ENCODE data around the gene SOWAHD.
A peak's percentile ranks its signal among the peaks of the same experiment; 100 is the strongest.

Gene SOWAHD

DNA sequence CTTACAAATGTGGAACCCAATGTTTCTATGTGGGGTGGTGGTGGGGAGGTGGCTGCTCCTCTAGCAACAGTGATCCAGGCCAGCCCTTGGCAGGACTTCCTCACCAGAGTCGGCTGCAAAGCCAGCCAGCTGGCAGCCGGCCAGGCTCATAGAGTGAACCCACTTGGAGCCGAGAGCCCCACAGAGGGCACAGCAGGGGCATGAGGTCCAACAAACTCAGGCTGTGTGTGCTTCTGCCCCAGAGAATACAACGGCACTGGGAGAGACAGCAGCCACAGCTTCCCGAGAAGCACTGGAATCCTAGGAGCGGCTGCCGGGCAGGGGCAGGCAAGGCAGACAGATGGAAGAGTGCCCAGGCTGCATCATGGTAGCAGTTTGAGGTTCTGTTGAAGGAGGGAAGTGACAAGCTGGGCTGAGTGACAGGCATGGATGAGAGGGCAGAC lies 23.5 kb upstream of the SOWAHD start:
- Histone ChIP-seq H3K79me1 (replicated peaks; ENCODE audit: low read length, poor library complexity, severe bottlenecking) (no peaks in the 10 kb centered on the region), H3K27ac (ENCODE audit: low read length, poor library complexity, severe bottlenecking) (no peak overlapping the region), H3K27me3 (ENCODE audit: control insufficient read depth in 1 of 2, insufficient read depth in 1 of 2, low read length in 2 of 2) (peaks cover 0 to 13% of the 10 kb centered on the region in 2 experiments), H3K4ac (ENCODE audit: low read depth in 1 of 2, low read length in 2 of 2) (no peak overlapping the region), H3K9ac (ENCODE audit: low read length) (no peak overlapping the region), H3K18ac (ENCODE audit: low read depth in 1 of 2, low read length in 2 of 2) (no peak overlapping the region), H3K9me3 (ENCODE audit: control insufficient read depth, low read length) (no peaks in the 10 kb centered on the region), H3K4me3 (ENCODE audit: insufficient read depth in 1 of 2, low read depth in 1 of 2, low read length in 2 of 2) (no peak overlapping the region), H3K4me1 (ENCODE audit: control insufficient read depth, insufficient read depth, low read depth, low read length) (peaks cover 9% of the 10 kb centered on the region), H2BK120ac (ENCODE audit: low read depth, low read length) (no peak overlapping the region), H2AFZ (ENCODE audit: low read depth, low read length) (no peak overlapping the region), H3K4me2 (ENCODE audit: low read length, poor library complexity, severe bottlenecking) (no peak overlapping the region), H3K14ac (ENCODE audit: low read length in 2 of 2) (no peak overlapping the region), H4K91ac (ENCODE audit: low read length) (no peak overlapping the region), H2BK15ac (ENCODE audit: low read depth, poor library complexity, severe bottlenecking) (no peak overlapping the region), H2BK12ac (ENCODE audit: low read length in 2 of 2) (no peak overlapping the region), H4K8ac (ENCODE audit: low read length) (no peak overlapping the region), H2AK5ac (ENCODE audit: low read length, severe bottlenecking) (no peak overlapping the region), H3K36me3 (ENCODE audit: control insufficient read depth in 1 of 2, insufficient read depth in 2 of 2, low read depth in 1 of 2, low read length in 2 of 2) (no peaks in the 10 kb centered on the region), H2BK5ac (ENCODE audit: low read depth, low read length, poor library complexity, severe bottlenecking) (no peak overlapping the region), H3K23ac (ENCODE audit: low read length in 2 of 2) (no peak overlapping the region)
- DNase-seq: no peak
- WGBS: 88% methylated on average over 7 of the region's 7 CpGs

DNA sequence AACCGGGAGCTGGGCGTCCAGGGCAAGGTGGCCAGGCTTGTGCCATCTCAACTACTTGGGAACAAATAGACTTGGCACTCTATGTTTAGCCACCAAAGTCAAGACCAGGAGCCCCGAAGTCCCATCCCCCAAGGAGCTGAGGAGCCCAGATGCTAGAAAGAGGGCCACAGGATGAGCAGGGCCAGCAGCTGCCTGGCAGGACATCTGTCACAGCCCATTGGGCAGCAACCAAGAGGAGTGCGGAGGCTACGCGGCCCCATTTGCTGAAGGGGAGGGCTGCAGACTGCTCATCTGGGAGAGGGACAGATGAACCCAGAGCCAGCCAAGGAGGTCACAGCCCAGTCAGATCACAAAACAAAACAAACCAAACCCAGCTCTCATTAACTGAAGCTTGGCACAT lies 22.9 kb upstream of the SOWAHD start:
- Histone ChIP-seq H4K8ac (ENCODE audit: low read length) (no peak overlapping the region), H3K14ac (ENCODE audit: low read length in 2 of 2) (no peak overlapping the region), H3K4me2 (ENCODE audit: low read length, poor library complexity, severe bottlenecking) (no peak overlapping the region), H3K36me3 (ENCODE audit: control insufficient read depth in 1 of 2, insufficient read depth in 2 of 2, low read depth in 1 of 2, low read length in 2 of 2) (no peaks in the 10 kb centered on the region), H3K18ac (ENCODE audit: low read depth in 1 of 2, low read length in 2 of 2) (no peak overlapping the region), H3K79me1 (replicated peaks; ENCODE audit: low read length, poor library complexity, severe bottlenecking) (no peaks in the 10 kb centered on the region), H2BK5ac (ENCODE audit: low read depth, low read length, poor library complexity, severe bottlenecking) (no peak overlapping the region), H2AFZ (ENCODE audit: low read depth, low read length) (no peak overlapping the region), H3K9me3 (ENCODE audit: control insufficient read depth, low read length) (no peaks in the 10 kb centered on the region), H2AK5ac (ENCODE audit: low read length, severe bottlenecking) (no peak overlapping the region), H3K4me1 (ENCODE audit: control insufficient read depth, insufficient read depth, low read depth, low read length) (peaks cover 9% of the 10 kb centered on the region), H3K9ac (ENCODE audit: low read length) (no peak overlapping the region), H3K27ac (ENCODE audit: low read length, poor library complexity, severe bottlenecking) (no peak overlapping the region), H3K27me3 (ENCODE audit: control insufficient read depth in 1 of 2, insufficient read depth in 1 of 2, low read length in 2 of 2) (peaks cover 0 to 13% of the 10 kb centered on the region in 2 experiments), H2BK12ac (ENCODE audit: low read length in 2 of 2) (no peak overlapping the region), H2BK15ac (ENCODE audit: low read depth, poor library complexity, severe bottlenecking) (peak overlapping the region; percentile 23), H3K4ac (ENCODE audit: low read depth in 1 of 2, low read length in 2 of 2) (no peak overlapping the region), H4K91ac (ENCODE audit: low read length) (no peak overlapping the region), H2BK120ac (ENCODE audit: low read depth, low read length) (no peak overlapping the region), H3K4me3 (ENCODE audit: insufficient read depth in 1 of 2, low read depth in 1 of 2, low read length in 2 of 2) (no peak overlapping the region), H3K23ac (ENCODE audit: low read length in 2 of 2) (no peak overlapping the region)
- WGBS: 100% methylated on average over 4 of the region's 6 CpGs
- DNase-seq: no peak

DNA sequence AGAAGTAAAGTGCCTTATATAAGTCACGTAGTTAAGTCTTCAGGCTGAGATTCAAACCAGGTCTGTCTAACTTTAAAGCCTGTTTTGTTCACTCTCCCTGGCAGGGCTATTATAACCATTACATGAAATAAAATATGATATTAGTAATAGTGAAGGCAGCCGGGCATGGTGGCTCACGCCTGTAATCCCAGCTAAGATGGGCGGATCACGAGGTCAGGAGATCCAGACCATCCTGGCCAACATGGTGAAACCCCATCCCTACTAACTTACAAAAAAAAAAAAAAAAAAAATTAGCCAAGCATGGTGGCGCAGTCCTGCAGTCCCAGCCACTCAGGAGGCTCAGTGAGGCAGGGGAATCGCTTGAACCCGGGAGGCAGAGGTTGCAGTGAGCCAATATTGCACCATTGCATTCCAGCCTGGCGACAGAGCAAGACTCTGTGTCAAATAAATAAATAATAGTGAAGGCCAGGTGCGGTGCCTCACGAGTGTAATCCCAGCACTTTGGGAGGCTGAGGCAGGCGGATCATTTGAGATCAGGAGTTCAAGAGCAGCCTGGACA lies 22.1 kb upstream of the SOWAHD start:
- Histone ChIP-seq H4K8ac (ENCODE audit: low read length) (no peak overlapping the region), H2BK12ac (ENCODE audit: low read length in 2 of 2) (no peak overlapping the region), H3K27ac (ENCODE audit: low read length, poor library complexity, severe bottlenecking) (no peak overlapping the region), H3K23ac (ENCODE audit: low read length in 2 of 2) (no peak overlapping the region), H4K91ac (ENCODE audit: low read length) (no peak overlapping the region), H3K79me1 (replicated peaks; ENCODE audit: low read length, poor library complexity, severe bottlenecking) (no peaks in the 10 kb centered on the region), H2BK5ac (ENCODE audit: low read depth, low read length, poor library complexity, severe bottlenecking) (no peak overlapping the region), H3K14ac (ENCODE audit: low read length in 2 of 2) (no peak overlapping the region), H2AK5ac (ENCODE audit: low read length, severe bottlenecking) (no peak overlapping the region), H3K36me3 (ENCODE audit: control insufficient read depth in 1 of 2, insufficient read depth in 2 of 2, low read depth in 1 of 2, low read length in 2 of 2) (no peaks in the 10 kb centered on the region), H3K27me3 (ENCODE audit: control insufficient read depth in 1 of 2, insufficient read depth in 1 of 2, low read length in 2 of 2) (peaks cover 0 to 8% of the 10 kb centered on the region in 2 experiments), H2BK120ac (ENCODE audit: low read depth, low read length) (no peak overlapping the region), H3K4me3 (ENCODE audit: insufficient read depth in 1 of 2, low read depth in 1 of 2, low read length in 2 of 2) (no peak overlapping the region), H3K18ac (ENCODE audit: low read depth in 1 of 2, low read length in 2 of 2) (no peak overlapping the region), H3K9ac (ENCODE audit: low read length) (no peak overlapping the region), H3K9me3 (ENCODE audit: control insufficient read depth, low read length) (no peaks in the 10 kb centered on the region), H3K4me1 (ENCODE audit: control insufficient read depth, insufficient read depth, low read depth, low read length) (peaks cover 9% of the 10 kb centered on the region), H3K4ac (ENCODE audit: low read depth in 1 of 2, low read length in 2 of 2) (no peak overlapping the region), H3K4me2 (ENCODE audit: low read length, poor library complexity, severe bottlenecking) (no peak overlapping the region), H2BK15ac (ENCODE audit: low read depth, poor library complexity, severe bottlenecking) (no peak overlapping the region), H2AFZ (ENCODE audit: low read depth, low read length) (no peak overlapping the region)
- DNase-seq: no peak
- WGBS: 93% methylated on average over 7 of the region's 12 CpGs

DNA sequence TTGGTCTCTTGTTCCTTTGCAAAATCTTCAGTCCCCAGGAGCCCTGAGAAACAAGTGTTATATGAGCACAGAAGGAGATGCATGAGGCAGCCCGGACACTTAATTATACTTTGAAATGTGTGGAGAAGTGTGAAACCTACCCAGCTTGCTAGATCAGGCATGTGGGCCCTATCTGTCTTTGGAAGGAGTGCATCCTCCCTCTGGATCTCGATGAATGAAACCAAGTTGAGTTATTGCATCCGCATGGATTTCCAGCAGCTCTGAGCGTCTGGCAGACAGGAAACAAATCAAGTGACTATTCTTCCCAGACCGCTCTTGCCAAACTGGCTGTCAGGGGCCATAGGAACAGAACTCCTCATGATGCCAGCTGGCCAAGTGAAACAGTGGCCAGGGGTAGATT lies 19.6 kb upstream of the SOWAHD start:
- Histone ChIP-seq H2AK5ac (ENCODE audit: low read length, severe bottlenecking) (no peak overlapping the region), H3K18ac (ENCODE audit: low read depth in 1 of 2, low read length in 2 of 2) (no peak overlapping the region), H3K4ac (ENCODE audit: low read depth in 1 of 2, low read length in 2 of 2) (no peak overlapping the region), H3K4me2 (ENCODE audit: low read length, poor library complexity, severe bottlenecking) (no peak overlapping the region), H3K79me1 (replicated peaks; ENCODE audit: low read length, poor library complexity, severe bottlenecking) (no peaks in the 10 kb centered on the region), H2BK5ac (ENCODE audit: low read depth, low read length, poor library complexity, severe bottlenecking) (no peak overlapping the region), H3K9ac (ENCODE audit: low read length) (no peak overlapping the region), H3K14ac (ENCODE audit: low read length in 2 of 2) (no peak overlapping the region), H2BK12ac (ENCODE audit: low read length in 2 of 2) (no peak overlapping the region), H3K23ac (ENCODE audit: low read length in 2 of 2) (no peak overlapping the region), H3K9me3 (ENCODE audit: control insufficient read depth, low read length) (no peaks in the 10 kb centered on the region), H4K91ac (ENCODE audit: low read length) (no peak overlapping the region), H3K36me3 (ENCODE audit: control insufficient read depth in 1 of 2, insufficient read depth in 2 of 2, low read depth in 1 of 2, low read length in 2 of 2) (no peaks in the 10 kb centered on the region), H2BK15ac (ENCODE audit: low read depth, poor library complexity, severe bottlenecking) (no peak overlapping the region), H3K4me3 (ENCODE audit: insufficient read depth in 1 of 2, low read depth in 1 of 2, low read length in 2 of 2) (no peak overlapping the region), H3K27me3 (ENCODE audit: control insufficient read depth in 1 of 2, insufficient read depth in 1 of 2, low read length in 2 of 2) (peaks cover 0 to under 1% of the 10 kb centered on the region in 2 experiments), H3K4me1 (ENCODE audit: control insufficient read depth, insufficient read depth, low read depth, low read length) (peaks cover 9% of the 10 kb centered on the region), H2BK120ac (ENCODE audit: low read depth, low read length) (no peak overlapping the region), H2AFZ (ENCODE audit: low read depth, low read length) (no peak overlapping the region), H3K27ac (ENCODE audit: low read length, poor library complexity, severe bottlenecking) (no peak overlapping the region), H4K8ac (ENCODE audit: low read length) (no peak overlapping the region)
- DNase-seq: no peak
- 64% methylated on average over 5 of the region's 5 CpGs for WGBS

Measured in mesenchymal stem cell (in vitro differentiated cells and primary cell).